Right lobe of liver (tissue), 6 donors: ENCODE results near the gene DOCK6. TPM values are rescaled to one million over a fixed set of nuclear protein-coding genes. Genes with fewer than 3 reads are reported as not detected.
A peak's percentile ranks its signal among the peaks of the same experiment; 100 is the strongest.

Source experiments
- ATAC-seq, 4 donors: fragments of 200-7000 bp; cut with Tn5 transposase; one replicate each; pipeline ENCODE4 v1.9.1; 2020; ENCODE audit warnings: mild to moderate bottlenecking in 4 of 4, moderate library complexity in 4 of 4
- DNase-seq, 3 donors: peaks; one replicate each; pipeline ENCODE4 v3.0.0-alpha.2; 2020
- H3K27ac ChIP-seq, 3 donors: fragments of 200-600 bp; one replicate each; pipeline ENCODE4 v1.8.0; 2022
- H3K27me3 ChIP-seq, 2 donors: fragments of 200-600 bp; one replicate each; pipeline ENCODE4 v1.8.0; 2022
- H3K36me3 ChIP-seq, 4 donors: fragments of 200-600 bp; sonication (generic) in 1 of 4; one replicate each; pipeline versions ENCODE4 v1.5.1 to v1.8.0; 2017 to 2022; ENCODE audit warnings: control low read depth in 1 of 4
- H3K4me1 ChIP-seq, 4 donors: fragments of 200-600 bp; sonication (generic) in 1 of 4; one replicate each; pipeline versions ENCODE4 v1.5.1 to v1.8.0; 2017 to 2022; ENCODE audit warnings: control low read depth in 1 of 4
- H3K4me3 ChIP-seq, 3 donors: fragments of 200-600 bp; one replicate each; pipeline ENCODE4 v1.8.0; 2022
- H3K9me3 ChIP-seq, 4 donors: fragments of 200-600 bp; sonication (generic) in 1 of 4; one replicate each; pipeline versions ENCODE4 v1.5.1 to v1.8.0; 2017 to 2022; ENCODE audit warnings: control low read depth in 1 of 4
- CTCF ChIP-seq, 4 donors: fragments of 200-600 bp in 3 of 4; fragments of 450-650 bp in 1 of 4; IDR thresholded peaks; one replicate each; pipeline versions ENCODE4 v1.5.1 to v1.8.0; 2016 to 2022; ENCODE audit warnings: antibody characterized with exemption in 4 of 4, mild to moderate bottlenecking in 2 of 4
- POLR2A ChIP-seq: fragments of 450-650 bp; IDR thresholded peaks from one replicate; pipeline ENCODE4 v1.6.1; 2017; ENCODE audit warnings: antibody characterized with exemption, mild to moderate bottlenecking
- WGBS: methylation state at CpG from one replicate; pipeline ENCODE4 v1.1.6; 2018; ENCODE audit warnings: low coverage, low lambda C conversion rate; ENCODE audit not compliant: insufficient coverage; ENCODE audit errors: missing lambda C conversion rate; 5-methylcytosine and 5-hydroxymethylcytosine counted together
- intact Hi-C, 2 donors: fragments of 100-400 bp; cut with DNase I; formaldehyde crosslinking; loops; one replicate each; pipeline versions ENCODE4 v1.11.2 to v1.14.1; 2022
- total RNA-seq, 6 experiments: library from RNA; depleted of rRNA in 2 of 6; stranded (reverse); fragments of >200 nt in 2 of 6; fragmentation: NEBNext Ultra II Directional in 3 of 6; extraction: Animal tissue kit (Norgen Biotek cat#: 25700) in 3 of 6; gene quantifications; one replicate each; pipeline versions ENCODE4 v1.1.0 to v1.2.4, GENCODE V29; 2016 to 2023
- donor health status: DM: no; HTN: yes; CAD: no.
- donor health status: DM: no; HTN: no; CAD: no.
- donor health status: DM: no; HTN: no; CAD: no.
- donor health status: DM: no; HTN: yes; CAD: no.
- donor health status: DM: no; HTN: yes; CAD: no.

DOCK6 gene
- total RNA-seq, 6 experiments from 2014 or later = 19.9 to 45.9 (median 30.4) TPM

GRCh38 chr19:11230621-11231386 lies 31.5 kb downstream of the DOCK6 start:
- no peak for TF ChIP-seq CTCF (IDR thresholded peaks at IDR 0.05)
- TF ChIP-seq POLR2A = no peak
- peaks cover 0 to 13% (median 4%) of the 10 kb centered on the region in 4 donors for H3K4me1 ChIP-seq
- peaks cover 0 to 10% (median 0%) of the 10 kb centered on the region in 4 donors for H3K36me3 ChIP-seq
- no peak for ATAC-seq
- DNase-seq = no peak
- H3K27ac ChIP-seq = no peak overlapping the region
- H3K4me3 ChIP-seq = no peak overlapping the region
- intact Hi-C loops = no loop called here
- no peaks in the 10 kb centered on the region for H3K9me3 ChIP-seq
- H3K27me3 ChIP-seq = no peaks in the 10 kb centered on the region
- no CpG with 5 or more reads among the region's 7 CpGs for WGBS

DNA sequence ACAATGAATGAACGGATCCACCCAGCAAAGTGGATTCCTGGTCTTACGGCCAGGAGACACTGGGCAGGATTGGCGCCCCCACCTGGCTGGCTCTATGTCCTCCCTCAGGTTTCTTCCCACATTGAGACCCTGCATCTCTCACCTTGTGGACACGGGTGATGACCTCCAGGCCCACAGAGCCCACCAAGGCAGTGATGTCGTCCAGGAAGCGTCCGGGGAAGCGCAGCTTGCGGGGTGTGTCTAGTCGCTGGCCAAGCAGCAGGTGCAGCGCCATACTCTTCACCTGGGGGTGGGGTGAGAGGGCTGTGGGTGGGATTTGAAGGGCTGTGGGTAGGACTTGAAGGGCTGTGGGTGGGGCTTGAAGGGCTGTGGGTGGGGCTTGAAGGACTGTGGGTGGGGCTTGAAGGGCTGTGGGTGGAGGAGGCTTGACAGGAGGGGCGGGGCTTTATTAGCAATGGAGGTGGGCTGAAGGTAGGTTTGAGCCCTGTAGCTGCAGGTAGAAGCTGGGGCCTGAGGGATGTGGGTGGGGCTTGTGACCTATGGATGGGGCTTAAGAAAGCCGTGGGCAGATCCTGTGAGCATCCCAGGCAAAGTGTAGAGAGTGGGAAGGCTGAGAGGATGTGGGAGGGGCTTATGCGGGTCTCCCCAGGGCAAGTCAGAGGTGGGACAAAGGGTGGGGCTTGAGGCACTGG lies 35.0 kb downstream of the DOCK6 start:
- Histone ChIP-seq H3K4me3 (no peak overlapping the region), H3K9me3 (no peaks in the 10 kb centered on the region), H3K36me3 (peaks cover 0 to 8% (median 1%) of the 10 kb centered on the region in 4 donors), H3K27ac (no peak overlapping the region), H3K4me1 (peaks cover 0 to 11% (median 4%) of the 10 kb centered on the region in 4 donors), H3K27me3 (no peaks in the 10 kb centered on the region)
- 84% methylated on average over 12 of the region's 14 CpGs for WGBS
- ATAC-seq (peak in 1 of 4 donors; percentile 49), DNase-seq (no peak)
- intact Hi-C loops = no loop called here
- TF ChIP-seq CTCF (IDR thresholded peaks at IDR 0.05) (peak in 1 of 4 donors; percentile 14), POLR2A (no peak)

DNA sequence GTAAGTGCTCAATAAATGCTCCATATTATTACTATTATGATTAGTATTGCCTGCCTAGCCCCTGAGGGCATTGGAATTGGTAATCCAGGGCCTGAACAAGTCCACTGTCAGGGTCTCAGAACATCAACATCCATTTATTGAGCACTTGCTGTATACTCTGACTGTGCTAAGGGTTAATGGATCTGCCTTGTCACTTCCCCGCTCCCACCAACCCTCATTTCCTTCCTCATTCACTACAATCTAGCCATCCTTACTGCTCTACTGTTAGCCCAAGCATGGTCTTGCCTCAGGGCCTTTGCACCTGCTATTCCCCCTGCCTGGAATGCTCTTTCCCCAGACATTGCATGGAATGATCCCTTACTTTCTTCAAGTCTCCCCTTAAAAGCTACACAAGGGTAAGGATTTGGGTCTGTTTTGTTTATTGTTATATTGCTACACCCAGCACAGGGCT lies 35.6 kb downstream of the DOCK6 start:
- TF ChIP-seq CTCF (IDR thresholded peaks at IDR 0.05) (no peak), POLR2A (no peak)
- no peak overlapping the region for H3K27ac ChIP-seq
- no peaks in the 10 kb centered on the region for H3K9me3 ChIP-seq
- WGBS = 67% methylated on average over 1 of the region's 1 CpG
- ATAC-seq (no peak), DNase-seq (no peak)
- intact Hi-C loops = no loop called here
- no peak overlapping the region for H3K4me3 ChIP-seq
- H3K36me3 ChIP-seq = peaks cover 0 to 12% (median 6%) of the 10 kb centered on the region in 4 donors
- peaks cover 0 to 11% (median 4%) of the 10 kb centered on the region in 4 donors for H3K4me1 ChIP-seq
- no peaks in the 10 kb centered on the region for H3K27me3 ChIP-seq

DNA sequence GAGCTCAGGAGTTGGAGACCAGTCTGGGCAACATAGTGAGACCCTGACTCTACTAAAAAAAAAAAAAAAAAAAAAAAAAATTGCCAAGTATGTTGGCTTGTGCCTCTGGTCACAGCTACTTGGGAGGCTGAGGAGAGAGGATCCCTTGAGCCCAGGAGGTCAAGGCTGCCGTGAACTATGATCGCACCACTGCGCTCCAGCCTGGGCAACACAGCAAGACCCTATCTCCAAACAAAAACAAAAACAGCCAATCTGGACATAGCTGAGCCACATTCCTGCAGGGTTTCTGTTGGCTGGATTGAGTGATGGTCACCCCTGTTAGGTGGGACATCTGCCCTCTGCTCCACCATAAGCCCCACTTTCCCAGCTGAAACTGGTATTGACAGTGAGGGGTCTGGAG lies 36.5 kb downstream of the DOCK6 start:
- peak overlapping the region in 1 of 3 donors; percentile 71 for H3K27ac ChIP-seq
- ATAC-seq = no peak
- peaks cover 0 to 14% (median 9%) of the 10 kb centered on the region in 4 donors for H3K36me3 ChIP-seq
- WGBS = no CpG with 5 or more reads among the region's 3 CpGs
- DNase-seq = no peak
- H3K9me3 ChIP-seq = no peaks in the 10 kb centered on the region
- intact Hi-C loops = no loop called here
- peaks cover 0 to 11% (median 4%) of the 10 kb centered on the region in 4 donors for H3K4me1 ChIP-seq
- TF ChIP-seq POLR2A = no peak
- TF ChIP-seq CTCF (IDR thresholded peaks at IDR 0.05) = no peak
- H3K4me3 ChIP-seq = no peak overlapping the region
- H3K27me3 ChIP-seq = no peaks in the 10 kb centered on the region
